H9 (cell line): ENCODE data around the gene BTBD19. TPM values are rescaled to one million over a fixed set of nuclear protein-coding genes. Genes with fewer than 3 reads are reported as not detected.

Experiments used
- DNase-seq: peaks from one replicate; pipeline ENCODE4 v3.0.0-alpha.2; 2017
- H2AFZ ChIP-seq: one replicate; pipeline ENCODE4 v1.6.1; 2013; ENCODE audit warnings: mild to moderate bottlenecking, low read length, control low read depth, moderate library complexity
- H2AK5ac ChIP-seq: 2 replicates; pipeline ENCODE4 v1.6.1; 2013; ENCODE audit warnings: low read length, control low read depth, mixed read lengths; ENCODE audit not compliant: insufficient read length
- H2BK120ac ChIP-seq: one replicate; pipeline ENCODE4 v1.6.1; 2013; ENCODE audit warnings: low read depth, mild to moderate bottlenecking, low read length, control low read depth, inconsistent platforms; ENCODE audit not compliant: poor library complexity, severe bottlenecking
- H2BK12ac ChIP-seq: 2 replicates; pipeline ENCODE4 v1.6.1; 2013; ENCODE audit warnings: low read length, control low read depth, mixed read lengths, low read depth; ENCODE audit not compliant: insufficient read length
- H2BK15ac ChIP-seq: 2 replicates; pipeline ENCODE4 v1.6.1; 2013; ENCODE audit warnings: low read depth, low read length, control low read depth
- H2BK20ac ChIP-seq: one replicate; pipeline ENCODE4 v1.6.1; 2013; ENCODE audit warnings: low read depth, mild to moderate bottlenecking, low read length, control low read depth, inconsistent platforms; ENCODE audit not compliant: poor library complexity, severe bottlenecking
- H2BK5ac ChIP-seq: 2 replicates; pipeline ENCODE4 v1.6.1; 2013; ENCODE audit warnings: low read length, control low read depth, mixed read lengths; ENCODE audit not compliant: insufficient read length
- H3K14ac ChIP-seq: 2 replicates; pipeline ENCODE4 v1.6.1; 2013; ENCODE audit warnings: low read length, control low read depth; ENCODE audit not compliant: insufficient read depth
- H3K18ac ChIP-seq: 2 replicates; pipeline ENCODE4 v1.6.1; 2013; ENCODE audit warnings: low read depth, mild to moderate bottlenecking, mixed read lengths, low read length, control low read depth; ENCODE audit not compliant: insufficient read length
- H3K23ac ChIP-seq: 2 replicates; pipeline ENCODE4 v1.6.1; 2013; ENCODE audit warnings: low read length, control low read depth, mixed read lengths, low read depth; ENCODE audit not compliant: insufficient read length
- H3K23me2 ChIP-seq: 2 replicates; pipeline ENCODE4 v1.6.1; 2013; ENCODE audit warnings: low read depth, mild to moderate bottlenecking, mixed read lengths, low read length, control low read depth; ENCODE audit not compliant: insufficient read length, poor library complexity, severe bottlenecking
- H3K27ac ChIP-seq: 2 replicates; pipeline ENCODE4 v1.5.1; 2013; ENCODE audit warnings: low read length, control low read depth, mixed read lengths, low read depth; ENCODE audit not compliant: insufficient read length
- H3K27me3 ChIP-seq: 2 replicates; pipeline ENCODE4 v1.6.1; 2013; ENCODE audit warnings: low read length, control low read depth, inconsistent platforms; ENCODE audit not compliant: insufficient read depth
- H3K4ac ChIP-seq: 2 replicates; pipeline ENCODE4 v1.6.1; 2013; ENCODE audit warnings: low read depth, mild to moderate bottlenecking, control low read depth, inconsistent platforms, low read length, moderate library complexity
- H3K4me1 ChIP-seq: 2 replicates; pipeline ENCODE4 v1.6.1; 2013; ENCODE audit warnings: low read length, control low read depth, inconsistent platforms; ENCODE audit not compliant: insufficient read depth
- H3K4me2 ChIP-seq: 2 replicates; pipeline ENCODE4 v1.6.1; 2013; ENCODE audit warnings: low read length, control low read depth, mixed read lengths; ENCODE audit not compliant: insufficient read length, insufficient read depth
- H3K56ac ChIP-seq: 2 replicates; pipeline ENCODE4 v1.6.1; 2013; ENCODE audit warnings: low read depth, mild to moderate bottlenecking, mixed read lengths, low read length, control low read depth; ENCODE audit not compliant: insufficient read length
- H3K79me1 ChIP-seq: 2 replicates; pipeline ENCODE4 v1.6.1; 2013; ENCODE audit warnings: low read depth, mild to moderate bottlenecking, moderate library complexity, low read length, control low read depth, inconsistent platforms; ENCODE audit not compliant: insufficient read depth, poor library complexity, severe bottlenecking
- H3K79me2 ChIP-seq: 2 replicates; pipeline ENCODE4 v1.6.1; 2013; ENCODE audit warnings: low read length, control low read depth, inconsistent platforms; ENCODE audit not compliant: insufficient read depth
- H3K9ac ChIP-seq: 2 replicates; pipeline ENCODE4 v1.6.1; 2013; ENCODE audit warnings: low read length, control low read depth, mixed read lengths; ENCODE audit not compliant: insufficient read length; ENCODE audit errors: extremely low read depth
- H3K9me3 ChIP-seq: one replicate; pipeline ENCODE4 v1.6.1; 2013; ENCODE audit warnings: low read depth, low read length, inconsistent platforms; ENCODE audit not compliant: control insufficient read depth
- H3T11ph ChIP-seq: one replicate; pipeline ENCODE4 v1.6.1; 2013; ENCODE audit warnings: mild to moderate bottlenecking, low read length, control low read depth, inconsistent platforms
- H4K20me1 ChIP-seq: one replicate; pipeline ENCODE4 v1.6.1; 2013; ENCODE audit not compliant: control insufficient read depth, insufficient read length, insufficient read depth
- H4K5ac ChIP-seq: 2 replicates; pipeline ENCODE4 v1.6.1; 2013; ENCODE audit warnings: low read depth, mild to moderate bottlenecking, mixed read lengths, low read length, control low read depth; ENCODE audit not compliant: insufficient read length
- H4K8ac ChIP-seq: replicated peaks from 2 replicates; pipeline ENCODE4 v1.6.1; 2013; ENCODE audit warnings: low read length, control low read depth, mixed read lengths, low read depth; ENCODE audit not compliant: insufficient read length
- H4K91ac ChIP-seq: 2 replicates; pipeline ENCODE4 v1.6.1; 2013; ENCODE audit warnings: low read depth, mild to moderate bottlenecking, moderate library complexity, mixed read lengths, low read length, control low read depth; ENCODE audit not compliant: insufficient read length
- H3K27ac Mint-ChIP-seq, 3 experiments: 2 replicates in 2 of 3; 3 replicates in 1 of 3; pipeline ENCODE4 v1.8.0; 2020 to 2021; ENCODE audit warnings: mixed read lengths in 3 of 3, mild to moderate bottlenecking in 1 of 3, moderate library complexity in 1 of 3
- H3K27me3 Mint-ChIP-seq: 2 replicates; pipeline ENCODE4 v1.8.0; 2021; ENCODE audit warnings: low read depth, mild to moderate bottlenecking, moderate library complexity, mixed read lengths
- H3K36me3 Mint-ChIP-seq, 3 experiments: 2 replicates in 2 of 3; 3 replicates in 1 of 3; pipeline ENCODE4 v1.8.0; 2020 to 2021; ENCODE audit warnings: low read depth in 3 of 3, mixed read lengths in 3 of 3; ENCODE audit not compliant: insufficient read depth in 1 of 3
- H3K4me1 Mint-ChIP-seq, 2 experiments: 2 replicates each; pipeline ENCODE4 v1.8.0; 2020; ENCODE audit warnings: mixed read lengths in 2 of 2
- H3K4me3 Mint-ChIP-seq, 2 experiments: 2 replicates in 1 of 2; 3 replicates in 1 of 2; pipeline ENCODE4 v1.8.0; 2020 to 2021; ENCODE audit warnings: mild to moderate bottlenecking in 2 of 2, mixed read lengths in 2 of 2, moderate library complexity in 1 of 2
- H3K9me3 Mint-ChIP-seq, 2 experiments: 2 replicates in 1 of 2; 3 replicates in 1 of 2; pipeline ENCODE4 v1.8.0; 2020; ENCODE audit warnings: mild to moderate bottlenecking in 2 of 2, mixed read lengths in 2 of 2, moderate library complexity in 1 of 2
- CTCF ChIP-seq: fragments of 200-600 bp; sonication (generic); conservative IDR thresholded peaks from 3 replicates; pipeline ENCODE4 v1.8.0; 2021; ENCODE audit warnings: antibody characterized with exemption, mild to moderate bottlenecking
- WGBS: extraction: QIAGEN DNeasy Blood & Tissue Kit; methylation state at CpG from one replicate; pipeline ENCODE4 v1.1.7; 2013; ENCODE audit warnings: missing lambda C conversion rate, low lambda C conversion rate, mixed read lengths; ENCODE audit not compliant: insufficient read length; ENCODE audit errors: extremely low coverage; 5-methylcytosine and 5-hydroxymethylcytosine counted together
- total RNA-seq: library from RNA; stranded (reverse); gene quantifications from 2 replicates; pipeline ENCODE4 v1.2.1, GENCODE V29; 2021

Gene BTBD19
- total RNA-seq, 1 experiment from 2014 or later, result 1.9 TPM

- Histone ChIP-seq H2BK15ac (no peak overlapping the region), H3K9me3 (no peaks in the 10 kb centered on the region), H2BK12ac (no peak overlapping the region), H3K27me3 (no peaks in the 10 kb centered on the region), H2AFZ (no peak overlapping the region), H4K20me1 (no peaks in the 10 kb centered on the region), H4K91ac (no peak overlapping the region), H2BK5ac (no peak overlapping the region), H3K4ac (no peak overlapping the region), H3K14ac (peak overlapping the region; percentile 59), H2BK120ac (no peak overlapping the region), H2AK5ac (no peak overlapping the region), H4K5ac (no peak overlapping the region), H3K4me2 (peak overlapping the region; percentile 51), H2BK20ac (no peak overlapping the region), H3K23me2 (peaks cover 9% of the 10 kb centered on the region), H3K79me1 (no peaks in the 10 kb centered on the region), H3K79me2 (no peaks in the 10 kb centered on the region), H4K8ac (no peak overlapping the region), H3K23ac (no peak overlapping the region), H3K56ac (no peak overlapping the region), H3K9ac (no peak overlapping the region), H3T11ph (no peak overlapping the region), H3K4me1 (no peaks in the 10 kb centered on the region), H3K27ac (no peak overlapping the region), H3K18ac (peak overlapping the region; percentile 1)
- Mint-ChIP-seq H3K36me3 (peaks cover 0 to 6% (median 0%) of the 10 kb centered on the region in 3 experiments; a peak in 3 of 7 replicates), H3K27me3 (peaks cover 12% of the 10 kb centered on the region), H3K27ac (no peak overlapping the region; a peak in 1 of 7 replicates), H3K9me3 (no peaks in the 10 kb centered on the region; a peak in 1 of 5 replicates), H3K4me3 (peak overlapping the region; percentile 56 to 76), H3K4me1 (peaks cover 29 to 39% of the 10 kb centered on the region in 2 experiments)
- TF ChIP-seq CTCF, result no peak
- no peak for DNase-seq
- no CpG with 5 or more reads among the region's 9 CpGs for WGBS
Measured at GRCh38 chr1:44786841-44787426, 21.4 kb upstream of the BTBD19 start.
